Measurements from ENCODE around the gene ERG. TPM values are rescaled to one million over a fixed set of nuclear protein-coding genes. Genes with fewer than 3 reads are reported as not detected.

ERG gene
- total RNA-seq, 1 experiment from 2014 or later, result 0.11 TPM

- H3K79me1 ChIP-seq (ENCODE audit: insufficient read depth, low read depth, low read length, poor library complexity, severe bottlenecking), result no peaks in the 10 kb centered on the region
- H3K56ac ChIP-seq (ENCODE audit: insufficient read length, low read depth, low read length), result no peak overlapping the region
- H3K9ac ChIP-seq (ENCODE audit: extremely low read depth, insufficient read length, low read length), result no peak overlapping the region
- no peak overlapping the region for H3K4ac ChIP-seq (ENCODE audit: low read depth, low read length)
- H3K23me2 ChIP-seq (ENCODE audit: insufficient read length, low read depth, low read length, poor library complexity, severe bottlenecking), result no peaks in the 10 kb centered on the region
- no peak overlapping the region for H3K27ac ChIP-seq (ENCODE audit: insufficient read length, low read depth, low read length)
- H3K9me3 Mint-ChIP-seq, result no peaks in the 10 kb centered on the region; a peak in 2 of 5 replicates
- H2BK15ac ChIP-seq (ENCODE audit: low read depth, low read length), result no peak overlapping the region
- H2BK5ac ChIP-seq (ENCODE audit: insufficient read length, low read length), result no peak overlapping the region
- H3K23ac ChIP-seq (ENCODE audit: insufficient read length, low read depth, low read length), result no peak overlapping the region
- H3K4me2 ChIP-seq (ENCODE audit: insufficient read depth, insufficient read length, low read length), result no peak overlapping the region
- H3T11ph ChIP-seq (ENCODE audit: low read length), result no peak overlapping the region
- no peak overlapping the region for H3K4me3 Mint-ChIP-seq
- no peak overlapping the region for H4K5ac ChIP-seq (ENCODE audit: insufficient read length, low read depth, low read length)
- peaks cover 33% of the 10 kb centered on the region for H3K27me3 Mint-ChIP-seq (ENCODE audit: low read depth)
- H4K91ac ChIP-seq (ENCODE audit: insufficient read length, low read depth, low read length), result no peak overlapping the region
- no peaks in the 10 kb centered on the region for H3K79me2 ChIP-seq (ENCODE audit: insufficient read depth, low read length)
- H3K9me3 ChIP-seq (ENCODE audit: control insufficient read depth, low read depth, low read length), result no peaks in the 10 kb centered on the region
- H2AK5ac ChIP-seq (ENCODE audit: insufficient read length, low read length), result no peak overlapping the region
- DNase-seq, result no peak
- peaks cover 5% of the 10 kb centered on the region; the same call in 1 of the 2 replicates for H3K4me1 ChIP-seq (ENCODE audit: insufficient read depth, low read length)
- no peak overlapping the region for H2AFZ ChIP-seq (ENCODE audit: low read length)
- H3K4me1 Mint-ChIP-seq, result peaks cover 25 to 30% of the 10 kb centered on the region in 2 experiments
- no peaks in the 10 kb centered on the region for H4K20me1 ChIP-seq (ENCODE audit: control insufficient read depth, insufficient read depth, insufficient read length)
- H2BK12ac ChIP-seq (ENCODE audit: insufficient read length, low read depth, low read length), result no peak overlapping the region
- H3K27me3 ChIP-seq (ENCODE audit: insufficient read depth, low read length), result no peaks in the 10 kb centered on the region; the same call in 1 of the 2 replicates
- H3K36me3 Mint-ChIP-seq (ENCODE audit: insufficient read depth in 1 of 3, low read depth in 3 of 3), result no peaks in the 10 kb centered on the region
- no peak overlapping the region for H2BK120ac ChIP-seq (ENCODE audit: low read depth, low read length, poor library complexity, severe bottlenecking)
- H4K8ac ChIP-seq (replicated peaks; ENCODE audit: insufficient read length, low read depth, low read length), result no peak overlapping the region
- WGBS (ENCODE audit: extremely low coverage, insufficient read length, low lambda C conversion rate), result no CpG with 5 or more reads among the region's 5 CpGs
- H3K27ac Mint-ChIP-seq, result no peak overlapping the region
- no peak overlapping the region for H2BK20ac ChIP-seq (ENCODE audit: low read depth, low read length, poor library complexity, severe bottlenecking)
- no peak for TF ChIP-seq CTCF (conservative IDR thresholded peaks at IDR 0.05)
- H3K14ac ChIP-seq (ENCODE audit: insufficient read depth, low read length), result no peak overlapping the region
- H3K18ac ChIP-seq (ENCODE audit: insufficient read length, low read depth, low read length), result no peak overlapping the region
Observed at GRCh38 chr21:38471766-38472165, 26.5 kb downstream of the ERG start.

Measured in H9 (cell line).